DOHH2 (cell line): ENCODE results near the gene XKRX.

ENCODE experiments used
- H3F3A ChIP-seq: fragments of 200-600 bp; sonication (generic), shearing (Covaris generic); 2 replicates; pipeline ENCODE4 v1.6.0; 2016; ENCODE audit warnings: antibody characterized with exemption, mild to moderate bottlenecking; ENCODE audit not compliant: control insufficient read depth, insufficient read depth
- H3K27ac ChIP-seq: fragments of 200-600 bp; sonication (generic); 2 replicates; pipeline ENCODE4 v1.5.1; 2014; ENCODE audit warnings: low read depth, mild to moderate bottlenecking, low read length, moderate library complexity
- H3K27me3 ChIP-seq: fragments of 200-600 bp; sonication (generic); 2 replicates; pipeline ENCODE4 v1.6.1; 2014; ENCODE audit warnings: mild to moderate bottlenecking, low read length, mixed read lengths; ENCODE audit not compliant: control insufficient read depth
- H3K36me3 ChIP-seq: fragments of 200-600 bp; sonication (generic); 2 replicates; pipeline ENCODE4 v1.6.1; 2014; ENCODE audit warnings: mild to moderate bottlenecking, low read length, moderate library complexity, mixed read lengths; ENCODE audit not compliant: control insufficient read depth
- H3K4me1 ChIP-seq: fragments of 200-600 bp; sonication (generic); 2 replicates; pipeline ENCODE4 v1.6.1; 2014; ENCODE audit warnings: mild to moderate bottlenecking, low read length, mixed read lengths; ENCODE audit not compliant: control insufficient read depth
- H3K4me2 ChIP-seq: fragments of 200-600 bp; sonication (generic); 2 replicates; pipeline ENCODE4 v1.6.0; 2014; ENCODE audit warnings: mild to moderate bottlenecking, low read length, moderate library complexity
- H3K4me3 ChIP-seq: fragments of 200-600 bp; sonication (generic); 2 replicates; pipeline ENCODE4 v1.5.1; 2014; ENCODE audit warnings: mild to moderate bottlenecking, low read length, mixed read lengths
- H3K79me2 ChIP-seq: fragments of 200-600 bp; sonication (generic); 2 replicates; pipeline ENCODE4 v1.6.1; 2014; ENCODE audit warnings: mild to moderate bottlenecking, low read length, mixed read lengths; ENCODE audit not compliant: control insufficient read depth
- H3K9me2 ChIP-seq: fragments of 200-600 bp; sonication (generic); replicated peaks from 2 replicates; pipeline ENCODE4 v1.6.1; 2014; ENCODE audit warnings: mild to moderate bottlenecking, low read length, mixed read lengths; ENCODE audit not compliant: control insufficient read depth
- H3K9me3 ChIP-seq: fragments of 200-600 bp; sonication (generic); 2 replicates; pipeline ENCODE4 v1.6.1; 2014; ENCODE audit warnings: antibody characterized with exemption, low read length, mixed read lengths; ENCODE audit not compliant: control insufficient read depth, insufficient read depth
- H4K20me1 ChIP-seq: fragments of 200-600 bp; sonication (generic); 2 replicates; pipeline ENCODE4 v1.6.0; 2014; ENCODE audit warnings: low read depth, mild to moderate bottlenecking, antibody characterized with exemption, low read length, moderate library complexity; ENCODE audit not compliant: control insufficient read depth, insufficient read depth
- CTCF ChIP-seq: fragments of 200-600 bp; sonication (generic); IDR thresholded peaks from one replicate; pipeline ENCODE4 v1.5.1; 2014; ENCODE audit warnings: antibody characterized with exemption, mild to moderate bottlenecking, low read depth, low read length; ENCODE audit not compliant: poor library complexity, severe bottlenecking
- EZH2phosphoT487 ChIP-seq: fragments of 200-600 bp; sonication (generic); IDR thresholded peaks from 2 replicates; pipeline ENCODE4 v1.6.1; 2017; ENCODE audit warnings: borderline replicate concordance, mild to moderate bottlenecking, antibody characterized with exemption, low read length, moderate library complexity, mixed read lengths

XKRX gene

GRCh38 chrX:100915562-100915961 lies 13.2 kb downstream of the XKRX start:
- no peaks in the 10 kb centered on the region for H3K9me3 ChIP-seq
- TF ChIP-seq CTCF, result no peak
- no peak for TF ChIP-seq EZH2phosphoT487
- no peaks in the 10 kb centered on the region for H3F3A ChIP-seq

GRCh38 chrX:100913111-100913510 lies 15.6 kb downstream of the XKRX start:
- Histone ChIP-seq H3K27ac (no peak overlapping the region), H3K27me3 (no peaks in the 10 kb centered on the region), H3F3A (no peaks in the 10 kb centered on the region), H4K20me1 (no peaks in the 10 kb centered on the region), H3K4me1 (no peaks in the 10 kb centered on the region), H3K4me2 (no peak overlapping the region), H3K9me2 (no peaks in the 10 kb centered on the region), H3K79me2 (no peaks in the 10 kb centered on the region), H3K4me3 (no peak overlapping the region), H3K36me3 (no peaks in the 10 kb centered on the region), H3K9me3 (no peaks in the 10 kb centered on the region)
- TF ChIP-seq EZH2phosphoT487 (no peak), CTCF (no peak)

More at GRCh38 chrX:100915562-100915961, 13.2 kb downstream of the XKRX start:
- H3K4me2 ChIP-seq, result no peak overlapping the region
- no peak overlapping the region for H3K27ac ChIP-seq
- H4K20me1 ChIP-seq, result no peaks in the 10 kb centered on the region
- H3K27me3 ChIP-seq, result no peaks in the 10 kb centered on the region
- H3K4me1 ChIP-seq, result no peaks in the 10 kb centered on the region
- no peaks in the 10 kb centered on the region for H3K79me2 ChIP-seq
- no peaks in the 10 kb centered on the region for H3K9me2 ChIP-seq
- H3K4me3 ChIP-seq, result no peak overlapping the region
- H3K36me3 ChIP-seq, result no peaks in the 10 kb centered on the region

- no peak for TF ChIP-seq EZH2phosphoT487
- no peak for TF ChIP-seq CTCF
- H3K79me2 ChIP-seq, result no peaks in the 10 kb centered on the region
- no peak overlapping the region for H3K4me3 ChIP-seq
- no peak overlapping the region for H3K27ac ChIP-seq
- H3K4me2 ChIP-seq, result no peak overlapping the region
- H4K20me1 ChIP-seq, result no peaks in the 10 kb centered on the region
- H3K36me3 ChIP-seq, result no peaks in the 10 kb centered on the region
- no peaks in the 10 kb centered on the region for H3F3A ChIP-seq
- H3K4me1 ChIP-seq, result no peaks in the 10 kb centered on the region
- H3K9me3 ChIP-seq, result no peaks in the 10 kb centered on the region
- no peaks in the 10 kb centered on the region for H3K27me3 ChIP-seq
- no peaks in the 10 kb centered on the region for H3K9me2 ChIP-seq
Measured at GRCh38 chrX:100911731-100912130, 17.0 kb downstream of the XKRX start.

- TF ChIP-seq CTCF (no peak), EZH2phosphoT487 (no peak)
Measured at GRCh38 chrX:100905620-100906019, 23.1 kb downstream of the XKRX start.

More at GRCh38 chrX:100905620-100906019, 23.1 kb downstream of the XKRX start:
- H3K36me3 ChIP-seq, result no peaks in the 10 kb centered on the region
- no peaks in the 10 kb centered on the region for H3K27me3 ChIP-seq
- no peaks in the 10 kb centered on the region for H3F3A ChIP-seq
- H3K4me2 ChIP-seq, result no peak overlapping the region
- no peaks in the 10 kb centered on the region for H3K79me2 ChIP-seq
- H4K20me1 ChIP-seq, result no peaks in the 10 kb centered on the region
- no peaks in the 10 kb centered on the region for H3K9me2 ChIP-seq
- no peak overlapping the region for H3K4me3 ChIP-seq
- H3K4me1 ChIP-seq, result no peaks in the 10 kb centered on the region
- no peak overlapping the region for H3K27ac ChIP-seq
- no peaks in the 10 kb centered on the region for H3K9me3 ChIP-seq
